OCI-LY3 (cell line): ENCODE measurements around the gene FIBP.
A peak's percentile ranks its signal among the peaks of the same experiment; 100 is the strongest.

ENCODE experiments used
- H2AFZ ChIP-seq: fragments of 200-600, 300-600 bp; shearing (Covaris generic); 2 replicates; pipeline ENCODE4 v1.6.0; 2014; ENCODE audit warnings: antibody characterized with exemption, low read depth, low read length
- H3K27ac ChIP-seq: fragments of 200-600, 300-600 bp; sonication (generic); 2 replicates; pipeline ENCODE4 v1.5.1; 2014; ENCODE audit warnings: mild to moderate bottlenecking, low read length, moderate library complexity, mixed read lengths
- H3K27me3 ChIP-seq: fragments of 200-600, 300-600 bp; sonication (generic); 2 replicates; pipeline ENCODE4 v1.6.1; 2014; ENCODE audit warnings: low read depth, low read length, mixed read lengths
- H3K36me3 ChIP-seq: fragments of 200-600, 300-600 bp; sonication (generic); replicated peaks from 2 replicates; pipeline ENCODE3; 2014; ENCODE audit warnings: low read depth, low read length, mixed read lengths
- H3K4me1 ChIP-seq: fragments of 300-600, 200-600 bp; sonication (generic); 2 replicates; pipeline ENCODE4 v1.6.1; 2014; ENCODE audit warnings: low read length, mixed read lengths
- H3K4me2 ChIP-seq: fragments of 200-600, 300-600 bp; sonication (generic); 2 replicates; pipeline ENCODE4 v1.6.1; 2014; ENCODE audit warnings: low read length, mixed read lengths
- H3K4me3 ChIP-seq: fragments of 300-600, 200-600 bp; sonication (generic); 2 replicates; pipeline ENCODE4 v1.5.1; 2014; ENCODE audit warnings: antibody characterized with exemption, mild to moderate bottlenecking, low read length, moderate library complexity
- H3K79me2 ChIP-seq: fragments of 300-600, 200-600 bp; shearing (Covaris generic); 2 replicates; pipeline ENCODE4 v1.6.1; 2014; ENCODE audit warnings: mild to moderate bottlenecking, low read length, mixed read lengths
- H3K9ac ChIP-seq: fragments of 300-600, 200-600 bp; shearing (Covaris generic); 2 replicates; pipeline ENCODE4 v1.6.0; 2014; ENCODE audit warnings: mild to moderate bottlenecking, low read length, moderate library complexity
- H3K9me3 ChIP-seq: fragments of 200-600, 300-600 bp; shearing (Covaris generic); 2 replicates; pipeline ENCODE4 v1.6.1; 2014; ENCODE audit warnings: low read length, mixed read lengths; ENCODE audit not compliant: insufficient read depth
- H4K20me1 ChIP-seq: fragments of 200-600, 300-600 bp; sonication (generic); 2 replicates; pipeline ENCODE4 v1.6.1; 2016; ENCODE audit warnings: low read length, mixed read lengths; ENCODE audit not compliant: insufficient read depth
- CTCF ChIP-seq: fragments of 200-600, 300-600 bp; sonication (generic); IDR thresholded peaks from 2 replicates; pipeline ENCODE4 v1.5.1; 2014; ENCODE audit warnings: antibody characterized with exemption, low read length, low read depth
- EZH2phosphoT487 ChIP-seq: fragments of 200-600 bp; shearing (Covaris generic); IDR thresholded peaks from 2 replicates; pipeline ENCODE4 v1.6.1; 2018; ENCODE audit warnings: antibody characterized with exemption, mixed run types, low read depth

Gene FIBP

GRCh38 chr11:65917434-65918210, 29.4 kb upstream of the FIBP start:
- peaks cover 23% of the 10 kb centered on the region for H3K4me1 ChIP-seq
- peaks cover 27% of the 10 kb centered on the region for H3K79me2 ChIP-seq
- no peaks in the 10 kb centered on the region for H3K27me3 ChIP-seq
- peak overlapping the region; percentile 98 for H3K4me2 ChIP-seq
- peak overlapping the region; percentile 85 for H3K4me3 ChIP-seq
- TF ChIP-seq EZH2phosphoT487 (no peak), CTCF (no peak)
- peak overlapping the region; percentile 87 for H3K9ac ChIP-seq
- no peaks in the 10 kb centered on the region for H3K9me3 ChIP-seq
- no peaks in the 10 kb centered on the region for H4K20me1 ChIP-seq
- no peak overlapping the region for H2AFZ ChIP-seq
- peaks cover 12% of the 10 kb centered on the region for H3K36me3 ChIP-seq
- no peak overlapping the region for H3K27ac ChIP-seq

DNA sequence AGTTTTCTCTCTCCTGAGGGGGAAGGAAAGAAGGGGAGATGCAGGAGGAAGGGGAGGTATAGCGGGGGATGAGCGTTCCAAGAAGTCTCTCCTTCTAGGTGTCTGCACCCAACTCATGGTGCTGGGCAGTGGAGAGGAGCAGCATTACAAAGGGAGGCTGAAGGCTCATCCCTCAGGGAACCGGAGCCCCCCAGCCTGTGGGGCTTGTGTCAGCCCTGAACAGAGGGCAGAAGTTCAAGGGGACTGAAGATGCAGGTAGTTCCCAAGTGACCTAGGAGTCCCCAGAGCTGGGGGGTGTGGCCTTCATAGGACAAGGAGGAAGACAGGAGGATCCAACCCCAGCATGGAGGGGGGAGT, 28.8 kb upstream of the FIBP start:
- peaks cover 10% of the 10 kb centered on the region for H3K36me3 ChIP-seq
- H3K27ac ChIP-seq: no peak overlapping the region
- H3K4me2 ChIP-seq: no peak overlapping the region
- no peak overlapping the region for H3K9ac ChIP-seq
- H4K20me1 ChIP-seq: no peaks in the 10 kb centered on the region
- no peaks in the 10 kb centered on the region for H3K27me3 ChIP-seq
- H2AFZ ChIP-seq: no peak overlapping the region
- peaks cover 27% of the 10 kb centered on the region for H3K79me2 ChIP-seq
- no peak overlapping the region for H3K4me3 ChIP-seq
- peaks cover 29% of the 10 kb centered on the region for H3K4me1 ChIP-seq
- TF ChIP-seq EZH2phosphoT487 (no peak), CTCF (no peak)
- no peaks in the 10 kb centered on the region for H3K9me3 ChIP-seq

DNA sequence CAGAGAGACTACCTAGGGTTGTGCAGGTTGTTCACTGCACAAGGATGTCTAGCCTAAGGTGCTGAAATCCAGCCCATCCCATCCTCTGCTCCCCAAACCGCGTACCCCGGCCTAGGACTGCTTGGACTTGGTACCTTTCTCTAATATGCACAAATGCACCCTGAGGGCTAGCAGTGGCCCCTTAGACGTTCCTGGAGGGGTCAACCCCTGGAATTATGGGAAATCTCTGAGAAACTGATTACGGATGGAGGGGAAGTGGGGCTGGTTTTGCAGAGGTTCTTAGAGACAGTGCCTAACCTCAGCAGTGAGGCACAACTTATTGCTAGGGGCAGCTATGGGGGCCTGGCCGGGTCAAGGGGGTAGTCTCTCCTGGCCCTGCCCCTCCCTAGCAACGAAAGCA, 28.1 kb upstream of the FIBP start:
- no peak for TF ChIP-seq CTCF
- TF ChIP-seq EZH2phosphoT487: no peak
- no peak overlapping the region for H3K4me2 ChIP-seq
- no peaks in the 10 kb centered on the region for H4K20me1 ChIP-seq
- no peaks in the 10 kb centered on the region for H3K27me3 ChIP-seq
- no peak overlapping the region for H3K27ac ChIP-seq
- H3K4me1 ChIP-seq: peaks cover 35% of the 10 kb centered on the region
- H3K36me3 ChIP-seq: peaks cover 10% of the 10 kb centered on the region
- H2AFZ ChIP-seq: no peak overlapping the region
- no peak overlapping the region for H3K4me3 ChIP-seq
- peaks cover 27% of the 10 kb centered on the region for H3K79me2 ChIP-seq
- no peaks in the 10 kb centered on the region for H3K9me3 ChIP-seq
- no peak overlapping the region for H3K9ac ChIP-seq

- H3K4me1 ChIP-seq: peaks cover 36% of the 10 kb centered on the region
- H3K27ac ChIP-seq: no peak overlapping the region
Observed at GRCh38 chr11:65915821-65916251, 27.6 kb upstream of the FIBP start.

More at GRCh38 chr11:65915821-65916251, 27.6 kb upstream of the FIBP start:
- TF ChIP-seq EZH2phosphoT487: no peak
- TF ChIP-seq CTCF: no peak
- peaks cover 10% of the 10 kb centered on the region for H3K36me3 ChIP-seq
- H2AFZ ChIP-seq: no peak overlapping the region
- no peak overlapping the region for H3K9ac ChIP-seq
- no peaks in the 10 kb centered on the region for H3K27me3 ChIP-seq
- H4K20me1 ChIP-seq: no peaks in the 10 kb centered on the region
- peaks cover 27% of the 10 kb centered on the region for H3K79me2 ChIP-seq
- H3K9me3 ChIP-seq: no peaks in the 10 kb centered on the region
- H3K4me2 ChIP-seq: no peak overlapping the region
- no peak overlapping the region for H3K4me3 ChIP-seq
